ENCODE measurements around the gene SDHAF1.

SDHAF1 gene

GRCh38 chr19:35991731-35992450, 3.1 kb upstream of the SDHAF1 start:
- intact Hi-C loops (cut with micrococcal nuclease), result loop anchor here (5.0 kb wide), 1 partner anchor 35 kb away; no protein-coding TSS in a partner anchor
- H3K36me3 Mint-ChIP-seq (ENCODE audit: low read depth), result peaks cover 7% of the 10 kb centered on the region
- peaks cover 49% of the 10 kb centered on the region for H3K4me1 Mint-ChIP-seq (ENCODE audit: low read depth)
- H3K9me3 Mint-ChIP-seq, result peaks cover 6% of the 10 kb centered on the region
- H3K27me3 Mint-ChIP-seq, result peaks cover 3% of the 10 kb centered on the region
- no peak overlapping the region for H3K4me3 Mint-ChIP-seq
- H3K27ac Mint-ChIP-seq, result no peak overlapping the region

GRCh38 chr19:35992907-35993765, 1.9 kb upstream of the SDHAF1 start:
- Mint-ChIP-seq H3K27ac (peak overlapping the region; percentile 17), H3K27me3 (no peaks in the 10 kb centered on the region), H3K9me3 (peaks cover 6% of the 10 kb centered on the region), H3K36me3 (ENCODE audit: low read depth) (peaks cover 20% of the 10 kb centered on the region), H3K4me1 (ENCODE audit: low read depth) (peaks cover 50% of the 10 kb centered on the region), H3K4me3 (no peak overlapping the region)
- intact Hi-C loops (cut with micrococcal nuclease), result loop anchor here (5.0 kb wide), 1 partner anchor 36 kb away; no protein-coding TSS in a partner anchor

- H3K27ac Mint-ChIP-seq, result peak overlapping the region; percentile 86
- H3K4me1 Mint-ChIP-seq (ENCODE audit: low read depth), result peaks cover 54% of the 10 kb centered on the region
- no peaks in the 10 kb centered on the region for H3K27me3 Mint-ChIP-seq
- peaks cover 29% of the 10 kb centered on the region for H3K36me3 Mint-ChIP-seq (ENCODE audit: low read depth)
- H3K9me3 Mint-ChIP-seq, result peaks cover 6% of the 10 kb centered on the region
- peak overlapping the region; percentile 84 for H3K4me3 Mint-ChIP-seq
- intact Hi-C loops (cut with micrococcal nuclease), result loop anchor here (5.0 kb wide), 1 partner anchor 37 kb away; no protein-coding TSS in a partner anchor
These were observed 927 bp upstream of the SDHAF1 start for GRCh38 chr19:35993923-35994598.

- Mint-ChIP-seq H3K9me3 (no peaks in the 10 kb centered on the region), H3K4me1 (ENCODE audit: low read depth) (peaks cover 45% of the 10 kb centered on the region), H3K4me3 (peak overlapping the region; percentile 84), H3K27me3 (no peaks in the 10 kb centered on the region), H3K36me3 (ENCODE audit: low read depth) (peaks cover 52% of the 10 kb centered on the region), H3K27ac (no peak overlapping the region)
- intact Hi-C loops (cut with micrococcal nuclease), result loop anchor here (5.0 kb wide), 1 partner anchor 56 kb away; the partner anchor contains the start of genes THAP8 and WDR62
These were observed 1.8 kb downstream of the SDHAF1 start for GRCh38 chr19:35996777-35997176.

GRCh38 chr19:36001605-36002004, 6.6 kb downstream of the SDHAF1 start:
- H3K27ac Mint-ChIP-seq, result no peak overlapping the region
- no peaks in the 10 kb centered on the region for H3K27me3 Mint-ChIP-seq
- peaks cover 66% of the 10 kb centered on the region for H3K36me3 Mint-ChIP-seq (ENCODE audit: low read depth)
- H3K4me3 Mint-ChIP-seq, result no peak overlapping the region
- peaks cover 19% of the 10 kb centered on the region for H3K4me1 Mint-ChIP-seq (ENCODE audit: low read depth)
- intact Hi-C loops (cut with micrococcal nuclease), result no loop called here
- no peaks in the 10 kb centered on the region for H3K9me3 Mint-ChIP-seq

GRCh38 chr19:36003284-36003683, 8.3 kb downstream of the SDHAF1 start:
- Mint-ChIP-seq H3K4me1 (ENCODE audit: low read depth) (peaks cover 9% of the 10 kb centered on the region), H3K27ac (no peak overlapping the region), H3K4me3 (no peak overlapping the region), H3K9me3 (no peaks in the 10 kb centered on the region), H3K27me3 (peaks cover under 1% of the 10 kb centered on the region), H3K36me3 (ENCODE audit: low read depth) (peaks cover 56% of the 10 kb centered on the region)
- intact Hi-C loops (cut with micrococcal nuclease), result no loop called here

- no peak overlapping the region for H3K27ac Mint-ChIP-seq
- H3K27me3 Mint-ChIP-seq, result peaks cover 19% of the 10 kb centered on the region
- H3K9me3 Mint-ChIP-seq, result no peaks in the 10 kb centered on the region
- intact Hi-C loops (cut with micrococcal nuclease), result no loop called here
- H3K36me3 Mint-ChIP-seq (ENCODE audit: low read depth), result peaks cover 33% of the 10 kb centered on the region
- H3K4me1 Mint-ChIP-seq (ENCODE audit: low read depth), result peaks cover 20% of the 10 kb centered on the region
- no peak overlapping the region for H3K4me3 Mint-ChIP-seq
These were observed 12.0 kb downstream of the SDHAF1 start for GRCh38 chr19:36006955-36007354.

- peak within 1 kb of the TSS; percentile 18 for H3K27ac Mint-ChIP-seq
- H3K36me3 Mint-ChIP-seq (ENCODE audit: low read depth), result peaks cover 23% of the 10 kb centered on the region
- peaks cover 27% of the 10 kb centered on the region for H3K4me1 Mint-ChIP-seq (ENCODE audit: low read depth)
- intact Hi-C loops (cut with micrococcal nuclease), result no loop called here
- peaks cover 19% of the 10 kb centered on the region for H3K27me3 Mint-ChIP-seq
- H3K4me3 Mint-ChIP-seq, result peak within 1 kb of the TSS; percentile 56
- H3K9me3 Mint-ChIP-seq, result no peaks in the 10 kb centered on the region
These were observed 13.5 kb downstream of the SDHAF1 start, which contains the start of gene SYNE4 for GRCh38 chr19:36008336-36008978. Gene SYNE4, minus strand, starts transcription at chr19:36008813. Its CDS starts 132 bp downstream, at chr19:36008681.

GRCh38 chr19:36009220-36009619, 14.2 kb downstream of the SDHAF1 start:
- H3K4me1 Mint-ChIP-seq (ENCODE audit: low read depth), result peaks cover 35% of the 10 kb centered on the region
- H3K27ac Mint-ChIP-seq, result peak overlapping the region; percentile 18
- peaks cover 24% of the 10 kb centered on the region for H3K36me3 Mint-ChIP-seq (ENCODE audit: low read depth)
- peak overlapping the region; percentile 56 for H3K4me3 Mint-ChIP-seq
- intact Hi-C loops (cut with micrococcal nuclease), result no loop called here
- H3K27me3 Mint-ChIP-seq, result peaks cover 19% of the 10 kb centered on the region
- no peaks in the 10 kb centered on the region for H3K9me3 Mint-ChIP-seq

GRCh38 chr19:36009633-36010379, 14.8 kb downstream of the SDHAF1 start:
- Mint-ChIP-seq H3K9me3 (no peaks in the 10 kb centered on the region), H3K27ac (peak overlapping the region; percentile 18), H3K27me3 (peaks cover 19% of the 10 kb centered on the region), H3K4me1 (ENCODE audit: low read depth) (peaks cover 41% of the 10 kb centered on the region), H3K36me3 (ENCODE audit: low read depth) (peaks cover 24% of the 10 kb centered on the region), H3K4me3 (peak overlapping the region; percentile 56)
- intact Hi-C loops (cut with micrococcal nuclease), result no loop called here

GRCh38 chr19:36010402-36010801, 15.4 kb downstream of the SDHAF1 start:
- H3K4me1 Mint-ChIP-seq (ENCODE audit: low read depth), result peaks cover 47% of the 10 kb centered on the region
- no peak overlapping the region for H3K4me3 Mint-ChIP-seq
- no peak overlapping the region for H3K27ac Mint-ChIP-seq
- intact Hi-C loops (cut with micrococcal nuclease), result no loop called here
- no peaks in the 10 kb centered on the region for H3K9me3 Mint-ChIP-seq
- peaks cover 24% of the 10 kb centered on the region for H3K36me3 Mint-ChIP-seq (ENCODE audit: low read depth)
- peaks cover 19% of the 10 kb centered on the region for H3K27me3 Mint-ChIP-seq

- intact Hi-C loops (cut with micrococcal nuclease), result loop anchor here (2.0 kb wide), 1 partner anchor 41 kb away; the partner anchor contains the start of genes THAP8 and WDR62
- Mint-ChIP-seq H3K4me1 (ENCODE audit: low read depth) (peaks cover 51% of the 10 kb centered on the region), H3K36me3 (ENCODE audit: low read depth) (peaks cover 24% of the 10 kb centered on the region), H3K27ac (peak overlapping the region; percentile 98), H3K4me3 (peak overlapping the region; percentile 97), H3K27me3 (peaks cover 17% of the 10 kb centered on the region), H3K9me3 (no peaks in the 10 kb centered on the region)
These were observed 18.5 kb downstream of the SDHAF1 start for GRCh38 chr19:36013280-36014011.

Data from dendritic cell treated with granulocyte-macrophage colony-stimulating factor and Interleukin-4, amounts not matched to agents 40 ng/mL and 50 ng/mL, for 4 days (primary cell).